HepG2 (cell line): ENCODE results near the gene ZNF770. TPM values are rescaled to one million over a fixed set of nuclear protein-coding genes. Genes with fewer than 3 reads are reported as not detected.

Experiments used
- ATF3 ChIP-seq: sonication (generic); formaldehyde crosslinking; IDR thresholded peaks from 2 replicates; pipeline ENCODE4 v1.4.0; 2020; ENCODE audit warnings: missing genetic modification reagents
- BRD4 ChIP-seq: sonication (generic); formaldehyde crosslinking; IDR thresholded peaks from 2 replicates; pipeline ENCODE4 v1.4.0; 2020; ENCODE audit warnings: missing genetic modification reagents
- CHD4 ChIP-seq: fragments of 200-600 bp; sonication (generic); IDR thresholded peaks from 2 replicates; pipeline ENCODE4 v1.7.0; 2017; ENCODE audit warnings: mild to moderate bottlenecking, low read length, borderline replicate concordance
- DMAP1 ChIP-seq: IDR thresholded peaks from 2 replicates; pipeline ENCODE4 v1.6.1; 2016
- DMTF1 ChIP-seq: sonication (generic); formaldehyde crosslinking; IDR thresholded peaks from 2 replicates; pipeline ENCODE4 v1.4.0; 2020; ENCODE audit warnings: mild to moderate bottlenecking, missing genetic modification reagents
- EHMT2 ChIP-seq: fragments of 200-600 bp; sonication (generic); IDR thresholded peaks from 2 replicates; pipeline ENCODE4 v1.7.0; 2017; ENCODE audit warnings: antibody characterized with exemption, low read depth, low read length, borderline replicate concordance
- ELF1 ChIP-seq: sonication (generic); formaldehyde crosslinking; IDR thresholded peaks from 2 replicates; pipeline ENCODE4 v1.4.0; 2020; ENCODE audit warnings: missing genetic modification reagents
- ERF ChIP-seq: IDR thresholded peaks from 2 replicates; pipeline ENCODE4 v1.6.1; 2018; ENCODE audit warnings: missing biosample characterization, missing genetic modification reagents
- GLMP ChIP-seq: sonication (generic); formaldehyde crosslinking; IDR thresholded peaks from 2 replicates; pipeline ENCODE4 v1.9.0; 2021; ENCODE audit warnings: missing genetic modification reagents, mild to moderate bottlenecking, borderline replicate concordance
- HHEX ChIP-seq: IDR thresholded peaks from 2 replicates; pipeline ENCODE4 v1.6.1; 2016; ENCODE audit warnings: control low read depth
- HMG20B ChIP-seq: conservative IDR thresholded peaks from 2 replicates; pipeline ENCODE4 v1.6.1; 2016; ENCODE audit warnings: missing genetic modification reagents, missing compliant biosample characterization
- IRF1 ChIP-seq: sonication (generic); formaldehyde crosslinking; IDR thresholded peaks from 2 replicates; pipeline ENCODE4 v1.4.0; 2020; ENCODE audit warnings: low read depth, mild to moderate bottlenecking, missing genetic modification reagents
- KDM5B ChIP-seq: sonication (generic); formaldehyde crosslinking; IDR thresholded peaks from 2 replicates; pipeline ENCODE4 v1.4.0; 2020; ENCODE audit warnings: missing genetic modification reagents, mild to moderate bottlenecking, borderline replicate concordance
- KMT2A ChIP-seq: sonication (generic); formaldehyde crosslinking; IDR thresholded peaks from 2 replicates; pipeline ENCODE4 v1.4.0; 2020; ENCODE audit warnings: missing genetic modification reagents
- MED1 ChIP-seq: sonication (generic); formaldehyde crosslinking; IDR thresholded peaks from 2 replicates; pipeline ENCODE4 v1.4.0; 2020; ENCODE audit warnings: missing genetic modification reagents
- MLX ChIP-seq: IDR thresholded peaks from 2 replicates; pipeline ENCODE4 v1.6.1; 2016
- PHF8 ChIP-seq: sonication (generic); formaldehyde crosslinking; IDR thresholded peaks from 2 replicates; pipeline ENCODE4 v1.5.0; 2020; ENCODE audit warnings: missing genetic modification reagents
- PLRG1 ChIP-seq: fragments of 450-650 bp; conservative IDR thresholded peaks from 2 replicates; pipeline ENCODE4 v1.6.1; 2016
- RFX3 ChIP-seq: IDR thresholded peaks from 2 replicates; pipeline ENCODE4 v1.6.1; 2016; ENCODE audit warnings: missing biosample characterization, missing genetic modification reagents
- TEAD2 ChIP-seq: sonication (generic); formaldehyde crosslinking; IDR thresholded peaks from 2 replicates; pipeline ENCODE4 v1.9.0; 2021; ENCODE audit warnings: missing genetic modification reagents
- TMF1 ChIP-seq: sonication (generic); formaldehyde crosslinking; IDR thresholded peaks from 2 replicates; pipeline ENCODE4 v1.8.1; 2022; ENCODE audit warnings: low read depth, missing genetic modification reagents
- ZFAT ChIP-seq: sonication (generic); formaldehyde crosslinking; conservative IDR thresholded peaks from 2 replicates; pipeline ENCODE4 v1.8.1; 2023; ENCODE audit warnings: missing genetic modification reagents, inconsistent platforms
- ZFP36L1 ChIP-seq: sonication (generic); formaldehyde crosslinking; IDR thresholded peaks from 2 replicates; pipeline ENCODE4 v1.8.0; 2022; ENCODE audit warnings: mild to moderate bottlenecking, missing genetic modification reagents, moderate library complexity
- ZNF431 ChIP-seq: sonication (generic); formaldehyde crosslinking; IDR thresholded peaks from 2 replicates; pipeline ENCODE4 v1.9.0; 2022; ENCODE audit warnings: missing genetic modification reagents, low read depth, mild to moderate bottlenecking, borderline replicate concordance
- ZNF543 ChIP-seq: sonication (generic); formaldehyde crosslinking; IDR thresholded peaks from 2 replicates; pipeline ENCODE4 v1.4.0; 2020; ENCODE audit warnings: mild to moderate bottlenecking, missing genetic modification reagents
- ZNF558 ChIP-seq: sonication (generic); formaldehyde crosslinking; IDR thresholded peaks from 2 replicates; pipeline ENCODE4 v1.9.0; 2022; ENCODE audit warnings: mild to moderate bottlenecking, missing genetic modification reagents, borderline replicate concordance
- ZNF605 ChIP-seq: sonication (generic); formaldehyde crosslinking; IDR thresholded peaks from 2 replicates; pipeline ENCODE4 v1.8.0; 2022; ENCODE audit warnings: mild to moderate bottlenecking, missing genetic modification reagents
- ZNF709 ChIP-seq: sonication (generic); formaldehyde crosslinking; IDR thresholded peaks from 2 replicates; pipeline ENCODE4 v1.5.0; 2020; ENCODE audit warnings: mild to moderate bottlenecking, missing genetic modification reagents
- polyA plus RNA-seq, 8 experiments: library from polyadenylated mRNA; depleted of rRNA in 3 of 8; stranded (reverse) in 7 of 8; unstranded in 1 of 8; fragments of >200 nt; fragmentation: Illumina TruSeq in 4 of 8; extraction: Trizol in 4 of 8; gene quantifications; 2 replicates each; pipeline versions ENCODE4 v1.2.1 to v1.2.3, GENCODE V29; 2011 to 2016; ENCODE audit warnings: low read depth in 4 of 8, missing spikeins in 1 of 8, mixed read lengths in 1 of 8; ENCODE audit not compliant: insufficient read depth in 1 of 8
- total RNA-seq, 5 experiments: library from RNA; depleted of rRNA; stranded (reverse); fragments of >200 nt; fragmentation: Illumina TruSeq; extraction: Trizol; gene quantifications; 2 replicates each; pipeline ENCODE4 v1.2.3, GENCODE V29; 2016; ENCODE audit warnings: low read depth in 1 of 5

The ZNF770 gene
- total and polyA plus RNA-seq, 2 of the 13 experiments (the other 11 are each of a cell fraction or from before 2014, with no cell fraction given), result 15.5 to 33.1 TPM

- TF ChIP-seq IRF1 (CRISPR knock-in tag) (peak; percentile 70; the same call in 1 of the 2 replicates), GLMP (CRISPR knock-in tag) (no peak), MLX (CRISPR knock-in tag) (no peak; the same call in 1 of the 2 replicates), DMTF1 (no peak), ZFP36L1 (CRISPR knock-in tag) (no peak), TEAD2 (no peak), PLRG1 (no peak), PHF8 (CRISPR knock-in tag) (peak; percentile 93), HMG20B (CRISPR knock-in tag) (no peak), DMAP1 (CRISPR knock-in tag) (peak; percentile 78; the same call in 1 of the 2 replicates), BRD4 (CRISPR knock-in tag) (0 out of 2 replicates have a peak, but pooled peaks have one; percentile 39), HHEX (CRISPR knock-in tag) (no peak), ERF (CRISPR knock-in tag) (peak; percentile 91), ZNF605 (peak; percentile 93), ZNF431 (no peak), ZNF543 (CRISPR knock-in tag) (peak; percentile 74; the same call in 1 of the 2 replicates), EHMT2 (no peak; the same call in 1 of the 2 replicates), TMF1 (CRISPR knock-in tag) (no peak), ELF1 (CRISPR knock-in tag) (peak; percentile 94), ATF3 (0 out of 2 replicates have a peak, but pooled peaks have one; percentile 31), KDM5B (CRISPR knock-in tag) (no peak; the same call in 1 of the 2 replicates), ZNF558 (CRISPR knock-in tag) (no peak), MED1 (CRISPR knock-in tag) (peak; percentile 88), ZNF709 (peak; percentile 66; the same call in 1 of the 2 replicates), RFX3 (CRISPR knock-in tag) (no peak), ZFAT (CRISPR knock-in tag) (no peak), KMT2A (peak; percentile 98), CHD4 (no peak)
Observed at GRCh38 chr15:34969340-34970097, 18.6 kb downstream of the ZNF770 start, which contains the start of gene AQR (continued).
